ENCODE results near the gene NLK.

GRCh38 chr17:28185658-28186057 is 143.2 kb downstream of the NLK start:
- TF ChIP-seq POLR2AphosphoS5 (IDR thresholded peaks at IDR 0.05; ENCODE audit: low read depth, low read length) (no peak), POLR2A (IDR thresholded peaks at IDR 0.05; ENCODE audit: low read depth, low read length) (no peak)

Data from GM12892 (cell line).